HG03280 (cell line): Measurements from ENCODE around the gene HMGB1.
"Not testable (repeated sequence)": the region's sequence is repeated elsewhere in the genome, so short reads cannot be mapped to it uniquely, and the experiment has no call there.

Experiments used
- ATAC-seq: cut with Tn5 transposase; IDR thresholded peaks from one replicate; pipeline ENCODE4 v1.9.1; 2021; ENCODE audit warnings: mild to moderate bottlenecking, moderate library complexity; ENCODE audit not compliant: unreplicated experiment

The HMGB1 gene

GRCh38 chr13:30466841-30467252, 1.1 kb upstream of the HMGB1 start:
- ATAC-seq = no peak

- no peak for ATAC-seq
Measured at GRCh38 chr13:30466358-30466714, 600 bp upstream of the HMGB1 start.

GRCh38 chr13:30465343-30465592, 468 bp downstream of the HMGB1 start:
- no peak for ATAC-seq

GRCh38 chr13:30464496-30465342, 1.0 kb downstream of the HMGB1 start:
- ATAC-seq = peak; percentile 41

GRCh38 chr13:30463787-30464495, 1.8 kb downstream of the HMGB1 start:
- ATAC-seq = peak; percentile 29

- not testable (repeated sequence) for ATAC-seq
Measured at GRCh38 chr13:30461279-30462066, 4.3 kb downstream of the HMGB1 start.

- no peak for ATAC-seq
Measured at GRCh38 chr13:30457306-30457891, 8.3 kb downstream of the HMGB1 start.

GRCh38 chr13:30456290-30456689, 9.4 kb downstream of the HMGB1 start:
- ATAC-seq = no peak

- no peak for ATAC-seq
Measured at GRCh38 chr13:30454991-30455390, 10.7 kb downstream of the HMGB1 start.

GRCh38 chr13:30453727-30454126, 12.0 kb downstream of the HMGB1 start:
- ATAC-seq = no peak

GRCh38 chr13:30451476-30451875, 14.3 kb downstream of the HMGB1 start:
- ATAC-seq = not testable (repeated sequence)

GRCh38 chr13:30450066-30450465, 15.7 kb downstream of the HMGB1 start:
- no peak for ATAC-seq

- no peak for ATAC-seq
Measured at GRCh38 chr13:30448441-30448840, 17.3 kb downstream of the HMGB1 start.

GRCh38 chr13:30446126-30446500, 19.6 kb downstream of the HMGB1 start:
- ATAC-seq = no peak

- ATAC-seq = peak; percentile 30
Measured at GRCh38 chr13:30443957-30444404, 21.8 kb downstream of the HMGB1 start.

- ATAC-seq = not testable (repeated sequence)
Measured at GRCh38 chr13:30443491-30443890, 22.2 kb downstream of the HMGB1 start.

- ATAC-seq = no peak
Measured at GRCh38 chr13:30442926-30443325, 22.8 kb downstream of the HMGB1 start.

- no peak for ATAC-seq
Measured at GRCh38 chr13:30440910-30441703, 24.6 kb downstream of the HMGB1 start.

- no peak for ATAC-seq
Measured at GRCh38 chr13:30438286-30438685, 27.4 kb downstream of the HMGB1 start.

GRCh38 chr13:30437177-30437576, 28.6 kb downstream of the HMGB1 start:
- no peak for ATAC-seq
